GM12874 (cell line): ENCODE results near the gene RAB12.

Source experiments
- CTCF ChIP-seq: IDR thresholded peaks from 2 replicates; pipeline ENCODE4 v1.5.1; 2011; ENCODE audit warnings: low read depth, mild to moderate bottlenecking, control low read depth, low read length, moderate library complexity; ENCODE audit not compliant: insufficient read depth

RAB12 gene

GRCh38 chr18:8626414-8627106 lies 17.3 kb downstream of the RAB12 start:
- no peak for TF ChIP-seq CTCF

- TF ChIP-seq CTCF = no peak
Observed at GRCh38 chr18:8627107-8627472, 17.9 kb downstream of the RAB12 start.

GRCh38 chr18:8627540-8627939 lies 18.3 kb downstream of the RAB12 start:
- no peak for TF ChIP-seq CTCF

GRCh38 chr18:8629602-8630001 lies 20.4 kb downstream of the RAB12 start:
- no peak for TF ChIP-seq CTCF

- TF ChIP-seq CTCF = no peak
Observed at GRCh38 chr18:8630546-8630945, 21.3 kb downstream of the RAB12 start.

GRCh38 chr18:8631265-8631664 lies 22.0 kb downstream of the RAB12 start:
- TF ChIP-seq CTCF = no peak

- no peak for TF ChIP-seq CTCF
Observed at GRCh38 chr18:8632386-8632785, 23.1 kb downstream of the RAB12 start.
